ENCODE results near the gene LGALS8. TPM values are rescaled to one million over a fixed set of nuclear protein-coding genes. Genes with fewer than 3 reads are reported as not detected.
"Not testable (repeated sequence)": the region's sequence is repeated elsewhere in the genome, so short reads cannot be mapped to it uniquely, and the experiment has no call there.

LGALS8 gene
- total RNA-seq, 1 donor from 2014 or later, result 66.2 TPM

GRCh38 chr1:236556606-236557005 is 32.8 kb downstream of the LGALS8 start:
- no peak overlapping the region for H3K4me3 Mint-ChIP-seq
- no peak overlapping the region for H3K27ac Mint-ChIP-seq
- H3K36me3 Mint-ChIP-seq (ENCODE audit: low read depth), result peaks cover 53% of the 10 kb centered on the region
- H3K27me3 Mint-ChIP-seq (ENCODE audit: insufficient read depth), result no peaks in the 10 kb centered on the region
- intact Hi-C loops (cut with micrococcal nuclease), result no loop called here
- no peak for DNase-seq (ENCODE audit: low spot score)
- peaks cover under 1% of the 10 kb centered on the region for H3K4me1 Mint-ChIP-seq (ENCODE audit: low read depth)
- H3K9me3 Mint-ChIP-seq, result no peaks in the 10 kb centered on the region

GRCh38 chr1:236558081-236558480 is 34.3 kb downstream of the LGALS8 start:
- intact Hi-C loops (cut with micrococcal nuclease), result no loop called here
- H3K36me3 Mint-ChIP-seq (ENCODE audit: low read depth), result peaks cover 55% of the 10 kb centered on the region

GRCh38 chr1:236558846-236559245 is 35.1 kb downstream of the LGALS8 start:
- no peak for DNase-seq (ENCODE audit: low spot score)
- no peaks in the 10 kb centered on the region for H3K4me1 Mint-ChIP-seq (ENCODE audit: low read depth)
- intact Hi-C loops (cut with micrococcal nuclease), result no loop called here
- H3K4me3 Mint-ChIP-seq, result no peak overlapping the region
- no peak overlapping the region for H3K27ac Mint-ChIP-seq
- H3K9me3 Mint-ChIP-seq, result no peaks in the 10 kb centered on the region
- no peaks in the 10 kb centered on the region for H3K27me3 Mint-ChIP-seq (ENCODE audit: insufficient read depth)
- peaks cover 56% of the 10 kb centered on the region for H3K36me3 Mint-ChIP-seq (ENCODE audit: low read depth)

More at GRCh38 chr1:236558081-236558480, 34.3 kb downstream of the LGALS8 start:
- Mint-ChIP-seq H3K9me3 (no peaks in the 10 kb centered on the region), H3K4me3 (no peak overlapping the region), H3K4me1 (ENCODE audit: low read depth) (no peaks in the 10 kb centered on the region), H3K27me3 (ENCODE audit: insufficient read depth) (no peaks in the 10 kb centered on the region), H3K27ac (no peak overlapping the region)
- DNase-seq (ENCODE audit: low spot score), result no peak

GRCh38 chr1:236560213-236560771 is 36.5 kb downstream of the LGALS8 start:
- Mint-ChIP-seq H3K27ac (no peak overlapping the region), H3K36me3 (ENCODE audit: low read depth) (peaks cover 60% of the 10 kb centered on the region)
- intact Hi-C loops (cut with micrococcal nuclease), result no loop called here

GRCh38 chr1:236561976-236562375 is 38.2 kb downstream of the LGALS8 start:
- no peak overlapping the region for H3K27ac Mint-ChIP-seq
- intact Hi-C loops (cut with micrococcal nuclease), result no loop called here
- peaks cover 58% of the 10 kb centered on the region for H3K36me3 Mint-ChIP-seq (ENCODE audit: low read depth)
- no peak overlapping the region for H3K4me3 Mint-ChIP-seq
- H3K9me3 Mint-ChIP-seq, result no peaks in the 10 kb centered on the region
- H3K27me3 Mint-ChIP-seq (ENCODE audit: insufficient read depth), result no peaks in the 10 kb centered on the region
- no peaks in the 10 kb centered on the region for H3K4me1 Mint-ChIP-seq (ENCODE audit: low read depth)
- DNase-seq (ENCODE audit: low spot score), result no peak

More at GRCh38 chr1:236560213-236560771, 36.5 kb downstream of the LGALS8 start:
- Mint-ChIP-seq H3K4me1 (ENCODE audit: low read depth) (no peaks in the 10 kb centered on the region), H3K4me3 (no peak overlapping the region), H3K27me3 (ENCODE audit: insufficient read depth) (no peaks in the 10 kb centered on the region), H3K9me3 (no peaks in the 10 kb centered on the region)
- DNase-seq (ENCODE audit: low spot score), result no peak

GRCh38 chr1:236565530-236565929 is 41.7 kb downstream of the LGALS8 start:
- H3K4me3 Mint-ChIP-seq, result no peak overlapping the region
- peaks cover 59% of the 10 kb centered on the region for H3K36me3 Mint-ChIP-seq (ENCODE audit: low read depth)
- no peaks in the 10 kb centered on the region for H3K27me3 Mint-ChIP-seq (ENCODE audit: insufficient read depth)
- intact Hi-C loops (cut with micrococcal nuclease), result no loop called here
- H3K27ac Mint-ChIP-seq, result no peak overlapping the region
- no peaks in the 10 kb centered on the region for H3K9me3 Mint-ChIP-seq
- DNase-seq (ENCODE audit: low spot score), result no peak
- no peaks in the 10 kb centered on the region for H3K4me1 Mint-ChIP-seq (ENCODE audit: low read depth)

- no peak overlapping the region for H3K27ac Mint-ChIP-seq
- H3K36me3 Mint-ChIP-seq (ENCODE audit: low read depth), result peaks cover 59% of the 10 kb centered on the region
- H3K27me3 Mint-ChIP-seq (ENCODE audit: insufficient read depth), result no peaks in the 10 kb centered on the region
- no peaks in the 10 kb centered on the region for H3K9me3 Mint-ChIP-seq
- intact Hi-C loops (cut with micrococcal nuclease), result no loop called here
- H3K4me1 Mint-ChIP-seq (ENCODE audit: low read depth), result no peaks in the 10 kb centered on the region
- no peak overlapping the region for H3K4me3 Mint-ChIP-seq
- no peak for DNase-seq (ENCODE audit: low spot score)
Measured at GRCh38 chr1:236568285-236568894, 44.6 kb downstream of the LGALS8 start.

GRCh38 chr1:236575523-236575922 is 51.7 kb downstream of the LGALS8 start:
- peaks cover 46% of the 10 kb centered on the region for H3K36me3 Mint-ChIP-seq (ENCODE audit: low read depth)
- H3K9me3 Mint-ChIP-seq, result no peaks in the 10 kb centered on the region
- DNase-seq (ENCODE audit: low spot score), result no peak
- intact Hi-C loops (cut with micrococcal nuclease), result no loop called here
- no peak overlapping the region for H3K27ac Mint-ChIP-seq
- H3K27me3 Mint-ChIP-seq (ENCODE audit: insufficient read depth), result no peaks in the 10 kb centered on the region
- no peak overlapping the region for H3K4me3 Mint-ChIP-seq
- H3K4me1 Mint-ChIP-seq (ENCODE audit: low read depth), result no peaks in the 10 kb centered on the region

- intact Hi-C loops (cut with micrococcal nuclease), result no loop called here
Measured at GRCh38 chr1:236576004-236576403, 52.2 kb downstream of the LGALS8 start.

GRCh38 chr1:236577041-236577440 is 53.3 kb downstream of the LGALS8 start:
- H3K9me3 Mint-ChIP-seq; DNase-seq (ENCODE audit: low spot score); H3K27ac Mint-ChIP-seq; intact Hi-C loops (cut with micrococcal nuclease); H3K4me3 Mint-ChIP-seq; H3K27me3 Mint-ChIP-seq (ENCODE audit: insufficient read depth); H3K4me1 Mint-ChIP-seq (ENCODE audit: low read depth): not testable (repeated sequence)
- peaks cover 54% of the 10 kb centered on the region for H3K36me3 Mint-ChIP-seq (ENCODE audit: low read depth)

More at GRCh38 chr1:236576004-236576403, 52.2 kb downstream of the LGALS8 start:
- no peak overlapping the region for H3K27ac Mint-ChIP-seq
- no peak overlapping the region for H3K4me3 Mint-ChIP-seq
- H3K36me3 Mint-ChIP-seq (ENCODE audit: low read depth), result peaks cover 47% of the 10 kb centered on the region
- no peak for DNase-seq (ENCODE audit: low spot score)
- no peaks in the 10 kb centered on the region for H3K4me1 Mint-ChIP-seq (ENCODE audit: low read depth)
- no peaks in the 10 kb centered on the region for H3K9me3 Mint-ChIP-seq
- no peaks in the 10 kb centered on the region for H3K27me3 Mint-ChIP-seq (ENCODE audit: insufficient read depth)

GRCh38 chr1:236578661-236579060 is 54.9 kb downstream of the LGALS8 start:
- no peak for DNase-seq (ENCODE audit: low spot score)
- H3K36me3 Mint-ChIP-seq (ENCODE audit: low read depth), result peaks cover 52% of the 10 kb centered on the region
- H3K9me3 Mint-ChIP-seq, result no peaks in the 10 kb centered on the region
- no peaks in the 10 kb centered on the region for H3K4me1 Mint-ChIP-seq (ENCODE audit: low read depth)
- H3K4me3 Mint-ChIP-seq, result no peak overlapping the region
- no peak overlapping the region for H3K27ac Mint-ChIP-seq
- intact Hi-C loops (cut with micrococcal nuclease), result no loop called here
- H3K27me3 Mint-ChIP-seq (ENCODE audit: insufficient read depth), result no peaks in the 10 kb centered on the region

GRCh38 chr1:236580404-236580803 is 56.6 kb downstream of the LGALS8 start:
- H3K9me3 Mint-ChIP-seq; H3K4me3 Mint-ChIP-seq; H3K27ac Mint-ChIP-seq; H3K4me1 Mint-ChIP-seq (ENCODE audit: low read depth); intact Hi-C loops (cut with micrococcal nuclease); H3K27me3 Mint-ChIP-seq (ENCODE audit: insufficient read depth); DNase-seq (ENCODE audit: low spot score): not testable (repeated sequence)
- H3K36me3 Mint-ChIP-seq (ENCODE audit: low read depth), result peaks cover 56% of the 10 kb centered on the region

- intact Hi-C loops (cut with micrococcal nuclease), result no loop called here
- no peak overlapping the region for H3K27ac Mint-ChIP-seq
- H3K27me3 Mint-ChIP-seq (ENCODE audit: insufficient read depth), result no peaks in the 10 kb centered on the region
- no peak for DNase-seq (ENCODE audit: low spot score)
- peaks cover 55% of the 10 kb centered on the region for H3K36me3 Mint-ChIP-seq (ENCODE audit: low read depth)
- no peak overlapping the region for H3K4me3 Mint-ChIP-seq
- no peaks in the 10 kb centered on the region for H3K4me1 Mint-ChIP-seq (ENCODE audit: low read depth)
- no peaks in the 10 kb centered on the region for H3K9me3 Mint-ChIP-seq
Measured at GRCh38 chr1:236581528-236581927, 57.7 kb downstream of the LGALS8 start.

GRCh38 chr1:236589531-236589930 is 65.7 kb downstream of the LGALS8 start:
- no peak overlapping the region for H3K27ac Mint-ChIP-seq
- no peaks in the 10 kb centered on the region for H3K9me3 Mint-ChIP-seq
- peaks cover 53% of the 10 kb centered on the region for H3K36me3 Mint-ChIP-seq (ENCODE audit: low read depth)
- H3K4me3 Mint-ChIP-seq, result no peak overlapping the region
- no peaks in the 10 kb centered on the region for H3K27me3 Mint-ChIP-seq (ENCODE audit: insufficient read depth)
- intact Hi-C loops (cut with micrococcal nuclease), result no loop called here
- H3K4me1 Mint-ChIP-seq (ENCODE audit: low read depth), result peaks cover 9% of the 10 kb centered on the region
- no peak for DNase-seq (ENCODE audit: low spot score)

All from activated T-helper 1 cell treated with anti-CD3 and anti-CD28 coated beads, Interleukin-12 subunit alpha, Interleukin-12 subunit beta, Interleukin-2, Interleukin-4 antibody, amounts not matched to agents 30 ng/mL and 10 ng/mL and 1 ng/mL, durations not matched to agents 14 hours and 24 hours and 36 hours (primary cell).